AG04450 (cell line): ENCODE data around the gene PTCH1. TPM values are rescaled to one million over a fixed set of nuclear protein-coding genes. Genes with fewer than 3 reads are reported as not detected.
A peak's percentile ranks its signal among the peaks of the same experiment; 100 is the strongest.

Experiments used
- CTCF ChIA-PET: fragments of 300-600, 350-600 bp; formaldehyde crosslinking; extraction: SDS; loops from one replicate; lab custom pipeline; 2022; ENCODE audit warnings: antibody characterized with exemption, inconsistent platforms; lab: Charles Lee
- POLR2A ChIA-PET: fragments of 350-600 bp; formaldehyde crosslinking; extraction: SDS; loops from one replicate; lab custom pipeline; 2021; ENCODE audit warnings: antibody characterized with exemption, inconsistent platforms; lab: Yijun Ruan, JAX
- DNase-seq: peaks from one replicate; pipeline ENCODE4 v3.0.0-alpha.2; 2011; ENCODE audit warnings: low read depth, low spot score
- H3K27ac ChIP-seq: one replicate; pipeline ENCODE4 v1.5.1; 2012; ENCODE audit warnings: low read depth, low read length, control low read depth
- H3K27me3 ChIP-seq: one replicate; pipeline ENCODE4 v1.6.0; 2012; ENCODE audit warnings: low read length; ENCODE audit not compliant: control insufficient read depth, insufficient read depth
- H3K4me3 ChIP-seq: 2 replicates; pipeline ENCODE4 v1.5.1; 2011; ENCODE audit warnings: mild to moderate bottlenecking, low read depth, low read length, control low read depth
- H3K9me3 ChIP-seq: 2 replicates; pipeline ENCODE4 v1.5.1; 2012; ENCODE audit warnings: low read length; ENCODE audit not compliant: control insufficient read depth, insufficient read depth
- polyA plus RNA-seq: library from polyadenylated mRNA; depleted of rRNA; stranded (reverse); fragments of >200 nt; gene quantifications from 2 replicates; pipeline ENCODE4 v1.2.3, GENCODE V29; 2011
- TF ChIP-seq, protein P1 (sequence below): IDR thresholded peaks from 2 replicates; pipeline ENCODE4 v1.5.1; 2011; ENCODE audit warnings: low read depth, low read length, control low read depth, inconsistent platforms

Gene PTCH1
- polyA plus RNA-seq, 1 experiment = 7.3 TPM

DNA sequence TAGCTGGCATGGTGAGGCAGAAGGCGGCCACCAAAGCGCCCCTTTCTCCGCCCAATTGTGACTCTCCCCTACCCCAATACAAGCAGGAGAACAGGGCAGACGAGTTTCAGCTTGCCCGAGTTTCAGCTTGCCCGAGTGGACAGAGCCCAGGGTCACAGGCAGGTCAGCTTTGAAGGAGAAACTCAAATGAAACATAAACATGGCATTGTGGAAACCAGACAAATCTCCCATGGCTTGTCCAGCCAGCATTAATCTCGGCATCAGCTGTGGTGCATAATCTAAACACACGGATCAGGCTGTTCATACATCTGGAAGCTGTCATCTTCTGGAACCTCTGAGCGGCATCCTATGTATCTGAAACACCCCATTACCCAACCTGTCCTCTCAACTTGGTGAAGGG lies 16.9 kb downstream of the PTCH1 start:
- TF ChIP-seq, protein P1, sequence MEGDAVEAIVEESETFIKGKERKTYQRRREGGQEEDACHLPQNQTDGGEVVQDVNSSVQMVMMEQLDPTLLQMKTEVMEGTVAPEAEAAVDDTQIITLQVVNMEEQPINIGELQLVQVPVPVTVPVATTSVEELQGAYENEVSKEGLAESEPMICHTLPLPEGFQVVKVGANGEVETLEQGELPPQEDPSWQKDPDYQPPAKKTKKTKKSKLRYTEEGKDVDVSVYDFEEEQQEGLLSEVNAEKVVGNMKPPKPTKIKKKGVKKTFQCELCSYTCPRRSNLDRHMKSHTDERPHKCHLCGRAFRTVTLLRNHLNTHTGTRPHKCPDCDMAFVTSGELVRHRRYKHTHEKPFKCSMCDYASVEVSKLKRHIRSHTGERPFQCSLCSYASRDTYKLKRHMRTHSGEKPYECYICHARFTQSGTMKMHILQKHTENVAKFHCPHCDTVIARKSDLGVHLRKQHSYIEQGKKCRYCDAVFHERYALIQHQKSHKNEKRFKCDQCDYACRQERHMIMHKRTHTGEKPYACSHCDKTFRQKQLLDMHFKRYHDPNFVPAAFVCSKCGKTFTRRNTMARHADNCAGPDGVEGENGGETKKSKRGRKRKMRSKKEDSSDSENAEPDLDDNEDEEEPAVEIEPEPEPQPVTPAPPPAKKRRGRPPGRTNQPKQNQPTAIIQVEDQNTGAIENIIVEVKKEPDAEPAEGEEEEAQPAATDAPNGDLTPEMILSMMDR = no peak
- Histone ChIP-seq H3K27ac (no peak overlapping the region), H3K27me3 (no peaks in the 10 kb centered on the region), H3K9me3 (no peaks in the 10 kb centered on the region), H3K4me3 (no peak overlapping the region)
- DNase-seq = no peak
- ChIA-PET POLR2A (no interaction called here), CTCF (no interaction called here)

DNA sequence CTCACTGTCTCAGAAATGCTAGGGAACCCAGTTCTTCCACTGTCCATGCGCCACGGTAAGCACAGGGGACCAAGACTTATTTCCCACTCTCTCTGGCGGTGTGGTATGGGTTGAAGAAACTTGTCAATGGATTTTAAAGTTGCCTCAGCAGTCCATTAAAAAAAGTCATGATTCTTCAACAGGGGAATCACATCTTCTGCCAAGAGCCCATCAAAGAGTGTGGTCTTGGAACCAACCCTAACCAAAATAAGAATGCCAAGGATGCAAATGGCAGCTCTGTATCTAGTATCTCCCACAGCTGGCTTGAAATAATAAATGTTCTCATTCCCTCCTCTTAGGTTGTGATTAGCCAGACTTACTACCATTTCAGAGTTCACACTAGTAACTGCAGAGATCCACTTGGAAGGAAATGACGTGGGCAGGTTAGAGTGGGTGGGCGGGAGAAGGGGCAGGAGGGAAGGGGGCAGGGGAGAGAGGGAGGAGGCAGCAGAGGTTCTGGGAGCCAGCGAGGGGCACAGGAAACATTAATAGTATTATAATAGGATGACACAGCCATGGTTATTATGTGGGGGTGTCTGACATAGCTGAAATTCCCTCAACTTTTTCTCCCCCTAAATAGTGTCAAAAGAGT lies 17.6 kb downstream of the PTCH1 start:
- ChIA-PET CTCF (no interaction called here), POLR2A (no interaction called here)
- peaks cover 3% of the 10 kb centered on the region; the same call in 1 of the 2 replicates for H3K9me3 ChIP-seq
- TF ChIP-seq, protein P1 = no peak
- H3K27ac ChIP-seq = no peak overlapping the region
- H3K27me3 ChIP-seq = no peaks in the 10 kb centered on the region
- no peak overlapping the region for H3K4me3 ChIP-seq
- no peak for DNase-seq

DNA sequence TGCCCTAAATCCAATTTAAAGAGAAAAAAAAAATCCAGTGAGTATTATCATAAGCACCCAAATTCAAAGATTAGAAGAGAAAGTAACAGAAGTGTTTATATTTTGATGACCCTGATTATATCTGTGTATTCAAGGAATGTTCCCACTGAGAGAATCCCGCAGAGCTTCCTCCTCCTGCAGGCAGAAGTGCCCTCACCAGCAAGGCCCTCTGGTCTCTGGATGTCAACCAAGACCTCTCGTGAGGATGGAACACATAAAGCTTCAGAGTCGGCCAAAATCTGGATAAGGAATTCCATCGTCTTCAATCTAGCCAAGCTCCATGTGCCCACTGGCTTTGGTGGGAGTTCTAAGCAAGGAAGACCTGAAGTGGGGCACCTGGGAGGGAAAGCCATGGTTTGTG lies 18.1 kb downstream of the PTCH1 start:
- H3K4me3 ChIP-seq = no peak overlapping the region
- peaks cover 7% of the 10 kb centered on the region; the same call in 1 of the 2 replicates for H3K9me3 ChIP-seq
- H3K27ac ChIP-seq = no peak overlapping the region
- no peak for DNase-seq
- no peaks in the 10 kb centered on the region for H3K27me3 ChIP-seq
- POLR2A ChIA-PET = no interaction called here
- TF ChIP-seq, protein P1 = no peak
- CTCF ChIA-PET = interaction anchor here (0.6 kb wide), 1 partner anchor 1168 kb away, joined by 4 read pairs; no protein-coding TSS in a partner anchor

DNA sequence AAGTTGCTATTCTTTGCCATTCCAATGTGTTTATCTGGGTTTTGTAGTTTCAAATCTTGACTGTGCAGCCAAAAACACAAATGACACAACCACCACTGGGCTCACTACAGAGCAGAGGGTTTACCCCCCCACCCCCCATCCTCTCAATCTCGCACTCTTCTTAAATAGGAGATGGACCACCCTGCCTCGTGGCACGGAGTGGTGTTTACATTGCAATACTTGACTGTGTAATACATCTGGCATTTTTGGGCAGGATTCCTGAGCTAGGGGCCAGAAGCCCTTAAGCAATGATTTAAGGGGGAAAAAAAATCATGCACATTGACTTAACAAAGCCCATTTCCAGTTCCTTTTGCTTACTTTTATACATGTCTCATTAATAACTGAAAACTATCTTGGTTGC lies 19.0 kb downstream of the PTCH1 start:
- peak; percentile 70 for DNase-seq
- peak overlapping the region; percentile 33 for H3K27ac ChIP-seq
- no peak overlapping the region for H3K4me3 ChIP-seq
- TF ChIP-seq, protein P1 = no peak
- no peaks in the 10 kb centered on the region for H3K27me3 ChIP-seq
- CTCF ChIA-PET = no interaction called here
- peaks cover 7% of the 10 kb centered on the region; the same call in 1 of the 2 replicates for H3K9me3 ChIP-seq
- POLR2A ChIA-PET = interaction anchor here (0.6 to 1.0 kb wide), 2 partner anchors 114 to 348 kb away, joined by 4 read pairs; no protein-coding TSS in a partner anchor

DNA sequence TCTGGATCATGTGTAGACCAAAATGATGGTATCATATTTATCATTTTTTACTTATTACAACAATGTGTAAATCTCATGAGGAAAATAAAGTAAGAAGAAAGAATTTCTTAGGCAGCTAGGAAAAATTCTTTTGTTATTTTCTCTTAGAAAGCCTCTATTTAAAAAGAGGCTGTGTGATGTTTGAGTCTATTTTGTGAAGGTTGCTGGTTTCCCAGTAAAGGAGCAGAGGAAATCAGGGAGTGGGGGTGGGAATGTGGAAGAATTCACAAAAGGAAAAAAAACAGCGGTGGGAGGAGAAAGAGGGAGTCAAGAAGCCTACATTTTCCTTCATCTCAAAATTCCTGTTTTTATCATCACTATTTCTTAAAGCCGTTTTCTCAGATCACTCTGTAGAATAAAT lies 20.1 kb downstream of the PTCH1 start:
- no peak for DNase-seq

More for the DNA sequence above, 20.1 kb downstream of the PTCH1 start:
- ChIA-PET POLR2A (interaction anchor here (0.7 kb wide), 1 partner anchor 215 kb away, joined by 4 read pairs; no protein-coding TSS in a partner anchor), CTCF (no interaction called here)
- H3K9me3 ChIP-seq = peaks cover 7% of the 10 kb centered on the region; the same call in 1 of the 2 replicates
- no peaks in the 10 kb centered on the region for H3K27me3 ChIP-seq
- no peak overlapping the region for H3K4me3 ChIP-seq
- TF ChIP-seq, protein P1 = no peak
- no peak overlapping the region for H3K27ac ChIP-seq
